ENCODE measurements around the gene PFDN4.

PFDN4 gene

DNA sequence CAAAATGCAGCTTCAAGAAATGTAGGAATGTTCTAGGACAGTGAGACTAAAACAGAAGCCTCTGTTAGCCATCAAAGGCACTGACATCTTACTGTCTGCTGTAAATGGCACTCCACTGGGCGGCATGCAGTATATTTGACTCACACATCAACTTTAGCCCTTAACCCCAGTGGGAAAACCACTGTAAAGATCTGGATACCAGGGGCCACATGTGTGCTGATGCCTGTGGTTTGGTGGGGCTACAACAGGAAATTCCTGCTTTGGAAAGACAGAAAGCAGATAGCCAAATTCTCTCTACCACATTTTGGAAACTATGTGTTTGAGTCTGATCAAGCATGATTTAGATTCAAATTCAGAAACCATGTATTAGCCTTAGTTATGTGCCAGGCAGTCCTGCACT is 4.3 kb downstream of the PFDN4 start:
- Histone ChIP-seq H3K4me3 (ENCODE audit: low read depth in 1 of 2, low read length in 2 of 2) (no peak overlapping the region), H2AFZ (ENCODE audit: low read depth, low read length) (no peak overlapping the region), H3K27ac (ENCODE audit: low read length) (no peak overlapping the region), H3K9me3 (ENCODE audit: insufficient read depth, low read length, severe bottlenecking) (no peaks in the 10 kb centered on the region), H3K27me3 (ENCODE audit: insufficient read depth, low read length, poor library complexity) (no peaks in the 10 kb centered on the region), H3K36me3 (ENCODE audit: insufficient read depth, low read length) (peaks cover 29% of the 10 kb centered on the region), H3K4me2 (ENCODE audit: insufficient read depth, low read length) (no peak overlapping the region), H3K9ac (ENCODE audit: low read depth, low read length) (no peak overlapping the region), H4K20me1 (ENCODE audit: insufficient read depth, low read length) (peaks cover 29% of the 10 kb centered on the region; the same call in 1 of the 2 replicates), H3K79me2 (ENCODE audit: insufficient read depth, low read length) (peaks cover 64% of the 10 kb centered on the region), H3K4me1 (ENCODE audit: insufficient read depth, low read length) (peaks cover 23% of the 10 kb centered on the region)
- DNase-seq (no peak), ATAC-seq (ENCODE audit: insufficient read depth, low read depth) (no peak)
- TF ChIP-seq EZH2 (IDR thresholded peaks at IDR 0.05; ENCODE audit: borderline replicate concordance, low read depth, low read length, severe bottlenecking), result no peak
- TF ChIP-seq, protein P1, sequence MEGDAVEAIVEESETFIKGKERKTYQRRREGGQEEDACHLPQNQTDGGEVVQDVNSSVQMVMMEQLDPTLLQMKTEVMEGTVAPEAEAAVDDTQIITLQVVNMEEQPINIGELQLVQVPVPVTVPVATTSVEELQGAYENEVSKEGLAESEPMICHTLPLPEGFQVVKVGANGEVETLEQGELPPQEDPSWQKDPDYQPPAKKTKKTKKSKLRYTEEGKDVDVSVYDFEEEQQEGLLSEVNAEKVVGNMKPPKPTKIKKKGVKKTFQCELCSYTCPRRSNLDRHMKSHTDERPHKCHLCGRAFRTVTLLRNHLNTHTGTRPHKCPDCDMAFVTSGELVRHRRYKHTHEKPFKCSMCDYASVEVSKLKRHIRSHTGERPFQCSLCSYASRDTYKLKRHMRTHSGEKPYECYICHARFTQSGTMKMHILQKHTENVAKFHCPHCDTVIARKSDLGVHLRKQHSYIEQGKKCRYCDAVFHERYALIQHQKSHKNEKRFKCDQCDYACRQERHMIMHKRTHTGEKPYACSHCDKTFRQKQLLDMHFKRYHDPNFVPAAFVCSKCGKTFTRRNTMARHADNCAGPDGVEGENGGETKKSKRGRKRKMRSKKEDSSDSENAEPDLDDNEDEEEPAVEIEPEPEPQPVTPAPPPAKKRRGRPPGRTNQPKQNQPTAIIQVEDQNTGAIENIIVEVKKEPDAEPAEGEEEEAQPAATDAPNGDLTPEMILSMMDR (IDR thresholded peaks at IDR 0.05; ENCODE audit: borderline replicate concordance, extremely low read depth, low read length, poor library complexity, severe bottlenecking), result no peak

DNA sequence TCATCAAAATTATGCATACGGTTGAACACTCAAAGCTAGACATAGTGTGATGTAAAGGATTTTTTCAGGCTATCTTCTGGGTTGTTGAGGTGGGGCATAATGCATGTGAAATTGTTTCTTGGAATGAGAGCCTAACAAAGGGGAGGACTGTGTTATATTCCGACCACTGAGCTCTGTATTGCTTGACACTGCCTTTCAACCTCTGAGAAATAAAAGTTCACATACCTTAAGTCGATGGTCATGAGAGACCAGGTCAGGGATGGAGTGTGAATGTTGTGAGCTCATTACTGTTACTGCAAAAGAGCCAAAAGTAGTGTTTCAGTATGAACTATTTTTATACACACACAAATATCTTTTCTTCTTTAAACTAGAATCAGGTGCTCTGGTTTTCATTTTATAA is 5.0 kb downstream of the PFDN4 start:
- TF ChIP-seq, protein P1 (IDR thresholded peaks at IDR 0.05; ENCODE audit: borderline replicate concordance, extremely low read depth, low read length, poor library complexity, severe bottlenecking), result no peak
- no peak for TF ChIP-seq EZH2 (IDR thresholded peaks at IDR 0.05; ENCODE audit: borderline replicate concordance, low read depth, low read length, severe bottlenecking)
- no peak overlapping the region for H3K4me2 ChIP-seq (ENCODE audit: insufficient read depth, low read length)
- H3K9ac ChIP-seq (ENCODE audit: low read depth, low read length), result no peak overlapping the region
- peaks cover 33% of the 10 kb centered on the region for H3K36me3 ChIP-seq (ENCODE audit: insufficient read depth, low read length)
- H3K79me2 ChIP-seq (ENCODE audit: insufficient read depth, low read length), result peaks cover 64% of the 10 kb centered on the region
- H4K20me1 ChIP-seq (ENCODE audit: insufficient read depth, low read length), result peaks cover 29% of the 10 kb centered on the region; the same call in 1 of the 2 replicates
- no peak overlapping the region for H3K4me3 ChIP-seq (ENCODE audit: low read depth in 1 of 2, low read length in 2 of 2)
- no peak for DNase-seq
- no peak for ATAC-seq (ENCODE audit: insufficient read depth, low read depth)
- H2AFZ ChIP-seq (ENCODE audit: low read depth, low read length), result no peak overlapping the region
- H3K9me3 ChIP-seq (ENCODE audit: insufficient read depth, low read length, severe bottlenecking), result no peaks in the 10 kb centered on the region
- H3K27ac ChIP-seq (ENCODE audit: low read length), result no peak overlapping the region
- peaks cover 19% of the 10 kb centered on the region for H3K4me1 ChIP-seq (ENCODE audit: insufficient read depth, low read length)
- H3K27me3 ChIP-seq (ENCODE audit: insufficient read depth, low read length, poor library complexity), result no peaks in the 10 kb centered on the region

DNA sequence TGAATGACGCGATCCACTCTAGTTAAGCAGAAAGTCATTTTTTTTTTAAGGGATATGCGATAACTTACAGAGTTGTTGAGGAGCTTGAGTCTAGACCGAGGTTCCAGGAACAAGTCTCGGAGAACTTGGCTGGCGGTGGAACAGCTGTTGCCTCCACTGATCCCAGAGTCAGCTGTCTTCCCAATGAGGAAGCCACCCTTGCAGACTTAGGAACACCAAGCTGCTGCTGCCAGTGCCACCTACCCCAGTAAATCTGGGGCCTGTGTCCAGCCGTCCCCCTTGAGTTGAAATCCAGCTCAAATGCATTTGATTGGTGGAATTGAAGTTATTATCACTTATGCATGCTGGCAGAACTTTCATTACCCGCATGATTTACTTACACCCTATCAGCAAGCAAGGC is 6.7 kb downstream of the PFDN4 start:
- Histone ChIP-seq H2AFZ (ENCODE audit: low read depth, low read length) (no peak overlapping the region), H3K4me2 (ENCODE audit: insufficient read depth, low read length) (no peak overlapping the region), H4K20me1 (ENCODE audit: insufficient read depth, low read length) (peaks cover 29% of the 10 kb centered on the region; the same call in 1 of the 2 replicates), H3K36me3 (ENCODE audit: insufficient read depth, low read length) (peaks cover 34% of the 10 kb centered on the region; the same call in 1 of the 2 replicates), H3K4me1 (ENCODE audit: insufficient read depth, low read length) (peaks cover 9% of the 10 kb centered on the region), H3K4me3 (ENCODE audit: low read depth in 1 of 2, low read length in 2 of 2) (no peak overlapping the region), H3K9ac (ENCODE audit: low read depth, low read length) (no peak overlapping the region), H3K9me3 (ENCODE audit: insufficient read depth, low read length, severe bottlenecking) (no peaks in the 10 kb centered on the region), H3K79me2 (ENCODE audit: insufficient read depth, low read length) (peaks cover 47% of the 10 kb centered on the region), H3K27ac (ENCODE audit: low read length) (no peak overlapping the region), H3K27me3 (ENCODE audit: insufficient read depth, low read length, poor library complexity) (no peaks in the 10 kb centered on the region)
- no peak for TF ChIP-seq EZH2 (IDR thresholded peaks at IDR 0.05; ENCODE audit: borderline replicate concordance, low read depth, low read length, severe bottlenecking)
- TF ChIP-seq, protein P1 (IDR thresholded peaks at IDR 0.05; ENCODE audit: borderline replicate concordance, extremely low read depth, low read length, poor library complexity, severe bottlenecking), result no peak
- no peak for DNase-seq
- ATAC-seq (ENCODE audit: insufficient read depth, low read depth), result no peak
